Activated CD4-positive, alpha-beta T cell treated with anti-CD3 and anti-CD28 coated beads, Interleukin-2, Interleukin-6, amounts not matched to agents 100 ng/mL and 50 ng/mL, durations not matched to agents 16 hours and 8 hours (primary cell): Measurements from ENCODE around the gene PGBD5.

ENCODE experiments used
- DNase-seq: peaks from one replicate; pipeline ENCODE4 v3.0.0-alpha.2; 2020

PGBD5 gene

DNA sequence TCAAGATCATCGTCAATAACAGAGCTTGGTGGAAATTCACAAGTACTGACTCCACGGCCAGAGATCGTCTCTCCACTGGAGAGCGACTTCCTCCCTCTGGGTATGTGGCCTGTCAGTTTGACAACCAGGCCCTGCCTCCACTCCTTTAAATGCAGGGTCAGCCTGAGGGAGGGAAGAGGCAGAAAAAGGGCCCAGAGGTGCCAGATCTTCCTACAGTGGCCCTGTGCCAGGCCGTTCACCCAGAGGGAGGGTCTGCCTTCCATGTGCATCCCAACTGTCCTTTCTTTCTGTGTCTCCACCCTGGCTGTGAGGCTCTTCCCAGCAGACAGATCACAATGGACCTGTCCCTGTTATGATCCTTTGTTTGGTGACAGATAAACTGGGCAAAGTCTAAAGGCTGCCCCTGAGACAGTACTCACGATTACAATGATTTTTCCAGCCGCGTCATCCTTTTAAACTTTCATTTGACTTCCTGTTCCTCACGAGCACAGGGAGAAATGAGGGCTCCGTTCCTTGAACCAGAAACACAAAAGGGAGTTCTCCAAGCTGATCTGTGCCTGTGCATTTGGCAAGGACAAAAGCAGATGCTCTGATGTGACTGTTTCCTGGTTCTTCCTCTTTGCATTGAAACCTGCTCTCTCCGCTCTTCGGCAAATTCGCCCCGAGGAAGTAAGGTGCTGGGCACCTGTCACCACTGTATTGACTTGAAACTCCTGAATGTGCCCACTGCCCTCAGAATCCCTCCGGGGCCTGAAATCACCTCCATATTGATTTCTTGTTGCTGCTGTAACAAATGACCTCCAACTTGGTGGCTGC is 126.7 kb downstream of the PGBD5 start:
- DNase-seq, result no peak

DNA sequence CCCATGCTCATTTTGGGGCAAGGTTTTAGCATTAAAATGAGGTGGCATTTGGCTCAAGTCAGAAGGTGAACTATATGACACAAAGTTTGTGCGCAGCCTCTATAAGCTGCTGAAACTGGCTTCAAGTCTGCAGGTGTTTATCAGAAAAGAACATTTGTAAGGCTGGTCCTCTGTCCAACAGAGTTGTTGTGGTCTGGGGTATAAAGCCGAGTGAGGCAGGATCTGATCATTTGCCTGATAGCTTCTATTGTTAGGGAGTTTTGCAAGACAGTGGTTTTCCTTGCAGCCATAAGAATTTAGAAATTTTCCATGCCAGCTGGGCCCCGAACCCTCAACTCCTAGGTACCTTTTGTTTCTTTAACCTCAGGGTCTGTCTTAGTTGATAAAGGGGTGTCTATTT is 130.8 kb downstream of the PGBD5 start:
- DNase-seq, result no peak

- no peak for DNase-seq
These were observed 132.8 kb downstream of the PGBD5 start for GRCh38 chr1:230293390-230293700.

DNA sequence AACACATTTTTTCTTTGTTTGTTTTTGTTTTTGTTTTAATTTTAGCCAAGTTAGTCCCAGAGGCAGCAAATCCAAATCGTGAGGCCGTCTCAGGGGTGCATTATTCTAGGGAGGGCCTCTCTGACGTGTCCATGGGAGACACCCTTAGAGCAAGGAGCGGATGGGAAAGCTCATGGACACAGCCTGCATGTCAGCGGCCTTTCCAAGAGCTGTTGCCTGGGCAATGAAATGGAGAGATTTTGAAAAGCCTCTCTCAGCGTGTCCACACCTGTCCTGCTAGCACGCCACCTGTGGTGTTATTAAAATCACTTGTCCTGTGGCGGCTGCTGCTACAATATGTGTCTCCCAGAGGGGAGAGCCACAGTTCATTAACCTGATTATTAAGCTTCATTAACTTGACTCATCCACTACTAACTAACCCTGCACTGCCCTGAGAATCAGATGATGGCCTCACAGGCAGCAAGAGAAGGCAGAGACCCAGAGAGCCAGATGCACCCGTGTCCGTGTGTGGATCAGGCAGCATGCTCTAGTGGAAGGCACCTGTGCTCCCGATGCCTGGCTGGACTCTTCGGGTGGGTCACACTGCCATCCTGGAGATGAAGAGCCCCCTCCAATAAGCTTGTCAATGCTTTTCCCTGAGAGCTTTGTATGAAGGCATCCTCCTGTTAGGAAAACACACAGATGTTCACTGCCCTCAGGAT is 133.3 kb downstream of the PGBD5 start:
- DNase-seq, result no peak

- no peak for DNase-seq
These were observed 134.2 kb downstream of the PGBD5 start for GRCh38 chr1:230291731-230292620.

GRCh38 chr1:230289350-230289644 is 136.8 kb downstream of the PGBD5 start:
- DNase-seq, result no peak

GRCh38 chr1:230288641-230289349 is 137.3 kb downstream of the PGBD5 start:
- no peak for DNase-seq

DNA sequence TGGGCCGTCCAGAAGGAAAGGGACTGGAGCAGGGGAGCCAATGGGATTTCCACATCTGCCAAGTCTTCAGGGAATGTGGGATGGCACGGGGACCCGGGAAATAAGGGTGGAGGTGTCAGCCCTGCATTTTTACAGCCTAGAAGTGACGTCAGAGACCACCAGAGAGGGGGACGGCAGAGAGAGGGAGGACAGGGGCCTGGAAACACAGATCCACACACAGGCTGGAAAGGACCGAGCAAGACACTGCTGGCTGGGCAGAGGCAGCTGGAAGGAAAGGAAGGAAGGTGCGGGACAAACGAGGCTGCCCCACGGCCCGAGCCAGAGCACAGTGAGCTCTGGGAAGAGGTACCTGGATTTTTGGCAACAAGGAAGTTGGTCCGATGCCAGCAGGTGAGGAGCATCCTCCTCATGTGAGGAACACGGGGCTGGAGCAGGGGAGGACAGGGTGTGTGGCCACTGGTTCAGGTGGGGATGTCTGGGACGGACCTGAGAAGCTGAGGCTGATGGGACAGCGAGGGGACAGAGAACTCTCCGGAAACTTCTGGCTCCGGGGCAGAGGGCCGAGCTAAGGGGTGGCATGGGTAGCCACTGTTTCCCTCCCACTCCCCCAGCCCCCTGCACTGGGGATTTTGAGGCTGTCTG is 138.3 kb downstream of the PGBD5 start:
- DNase-seq, result no peak

DNA sequence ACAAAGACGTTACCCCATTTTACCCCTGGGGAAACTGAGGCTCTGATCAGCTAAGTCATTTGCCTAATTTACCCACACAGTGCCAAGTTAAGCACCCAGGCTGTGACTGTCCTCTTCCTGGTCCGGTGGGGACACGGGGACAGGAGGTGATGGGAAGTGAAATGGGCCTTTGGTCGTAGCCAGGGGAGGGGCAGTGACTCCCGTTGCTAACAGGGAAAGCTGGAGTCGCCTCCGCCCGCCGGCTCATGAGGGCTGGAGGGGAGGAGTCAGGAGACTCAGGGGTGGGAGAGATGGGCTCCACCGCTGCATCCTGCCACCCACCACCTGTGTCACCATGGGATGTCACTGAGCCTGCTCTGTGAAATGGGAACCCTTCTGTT is 139.3 kb downstream of the PGBD5 start:
- no peak for DNase-seq

DNA sequence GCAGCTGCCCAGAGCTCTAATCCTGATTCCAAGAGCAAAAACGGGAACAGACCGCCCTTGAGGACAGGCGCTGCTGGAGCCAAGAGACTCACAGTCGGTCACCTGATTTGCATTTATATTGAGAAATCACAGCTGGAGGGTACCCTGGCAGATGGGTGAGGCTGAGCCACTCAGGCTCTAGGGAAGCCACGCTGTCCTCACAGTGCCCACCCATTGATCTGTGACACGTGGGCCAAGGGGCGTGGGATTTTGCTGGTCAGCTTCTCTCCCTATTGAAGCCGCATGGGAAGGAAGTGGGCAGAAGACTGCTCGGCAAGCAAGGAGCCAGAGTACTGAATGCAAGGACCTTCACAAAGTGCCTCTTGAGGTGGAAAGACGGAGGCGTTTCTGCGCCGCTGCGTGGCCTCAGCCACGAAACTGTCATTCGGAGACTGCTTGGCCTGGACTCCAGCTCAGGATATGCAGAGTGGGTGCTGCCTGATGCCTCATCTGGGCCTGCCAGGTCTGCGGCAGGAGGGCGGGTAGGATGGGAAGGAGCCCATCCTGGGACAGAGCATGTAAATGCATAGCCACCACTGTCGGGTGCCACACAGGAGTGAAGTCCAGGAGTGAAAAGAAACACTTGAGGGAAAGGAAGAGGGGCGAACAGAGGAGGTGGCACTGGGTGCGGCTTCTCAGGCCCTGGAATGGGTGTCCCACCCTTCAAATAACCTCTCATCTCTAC is 139.8 kb downstream of the PGBD5 start:
- DNase-seq, result no peak

GRCh38 chr1:230285351-230285750 is 140.8 kb downstream of the PGBD5 start:
- no peak for DNase-seq

DNA sequence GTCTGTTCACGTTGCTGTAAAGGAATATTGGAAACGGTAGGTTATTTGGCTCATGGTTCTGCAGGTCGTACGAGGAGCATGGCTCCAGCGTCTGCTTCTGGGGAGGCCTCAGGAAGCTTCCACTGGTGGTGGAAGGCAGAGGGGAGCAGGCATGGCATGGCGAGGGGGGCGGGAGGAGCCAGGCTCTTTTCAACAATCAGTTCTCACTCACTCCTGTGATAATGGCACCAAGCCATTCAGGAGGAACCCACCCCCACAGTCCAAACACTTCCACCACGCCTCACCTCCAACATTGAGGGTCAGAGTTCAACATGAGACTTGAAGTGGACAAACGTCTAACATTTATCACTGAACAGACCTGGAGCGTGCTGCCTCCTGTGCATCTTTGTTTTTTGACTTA is 141.2 kb downstream of the PGBD5 start:
- DNase-seq, result no peak

GRCh38 chr1:230283678-230284077 is 142.5 kb downstream of the PGBD5 start:
- no peak for DNase-seq

GRCh38 chr1:230282157-230282556 is 144.0 kb downstream of the PGBD5 start:
- no peak for DNase-seq

DNA sequence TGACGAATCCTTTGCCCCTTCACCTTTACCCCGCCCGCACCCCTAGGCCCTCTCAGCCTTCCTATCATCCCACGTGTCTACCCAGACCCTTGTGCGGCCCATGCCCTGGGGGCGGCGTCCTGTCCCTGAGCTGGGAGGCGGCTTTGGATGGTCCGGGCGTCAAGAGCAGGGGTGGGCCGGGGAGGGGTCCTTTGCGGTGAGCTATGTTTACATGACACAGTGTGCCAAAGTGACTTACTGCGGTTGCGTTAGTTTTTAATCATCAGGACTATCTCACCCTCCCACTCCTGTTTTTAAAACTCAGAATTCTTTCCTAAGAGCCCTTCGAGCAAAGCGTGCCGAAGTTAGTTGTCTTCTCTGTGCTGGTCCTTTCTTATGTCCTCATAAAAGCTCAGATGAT is 144.6 kb downstream of the PGBD5 start:
- no peak for DNase-seq

GRCh38 chr1:230280906-230281413 is 145.2 kb downstream of the PGBD5 start:
- DNase-seq, result no peak

- no peak for DNase-seq
These were observed 145.9 kb downstream of the PGBD5 start for GRCh38 chr1:230280054-230280795.

DNA sequence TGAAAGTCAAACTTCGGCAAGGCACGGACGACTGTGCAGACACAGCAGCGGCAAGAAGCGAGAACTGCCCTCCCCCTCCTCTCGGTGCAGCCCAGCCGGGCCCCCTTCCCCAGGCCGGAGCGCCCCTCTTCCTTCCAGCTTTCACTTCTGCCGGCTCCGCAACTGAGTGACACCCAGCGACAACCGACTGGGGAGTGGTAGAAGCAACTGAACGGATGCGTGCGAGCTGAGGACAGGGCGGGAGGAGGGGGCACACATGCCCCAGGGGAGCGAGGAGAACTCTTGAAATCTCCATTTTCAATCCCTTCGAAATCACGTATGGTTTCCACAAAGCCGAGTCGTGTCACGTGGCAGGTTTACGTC is 146.6 kb downstream of the PGBD5 start:
- no peak for DNase-seq

DNA sequence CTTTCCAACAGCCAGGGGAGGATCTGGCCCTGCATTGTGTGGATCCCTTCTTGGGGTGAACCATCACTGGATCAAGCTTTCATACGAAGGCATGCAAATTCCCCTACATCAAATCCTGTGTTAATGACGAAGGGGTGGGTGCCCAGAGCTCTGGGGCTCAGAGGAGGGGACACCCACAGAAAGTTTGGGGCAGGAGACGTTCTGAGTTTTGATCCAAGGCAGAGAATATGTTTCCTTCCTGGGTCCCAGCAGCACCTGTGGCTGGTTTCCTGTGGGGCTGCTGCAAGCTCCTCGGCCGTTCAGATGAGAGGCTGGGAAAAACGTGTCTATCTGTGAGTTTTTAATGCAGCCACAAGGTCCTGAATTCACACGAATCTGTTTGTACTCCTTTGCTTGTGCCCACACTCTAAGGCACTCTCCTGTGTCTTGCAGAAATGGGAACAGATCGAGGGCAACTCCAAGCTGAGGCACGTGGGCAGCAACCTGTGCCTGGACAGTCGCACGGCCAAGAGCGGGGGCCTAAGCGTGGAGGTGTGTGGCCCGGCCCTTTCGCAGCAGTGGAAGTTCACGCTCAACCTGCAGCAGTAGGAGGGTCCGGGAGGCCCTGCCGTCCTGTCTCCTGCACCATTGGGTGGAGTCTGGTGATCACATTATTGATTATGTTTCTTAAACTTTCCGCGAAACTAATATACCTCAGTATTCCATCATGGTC is 147.1 kb downstream of the PGBD5 start:
- no peak for DNase-seq

DNA sequence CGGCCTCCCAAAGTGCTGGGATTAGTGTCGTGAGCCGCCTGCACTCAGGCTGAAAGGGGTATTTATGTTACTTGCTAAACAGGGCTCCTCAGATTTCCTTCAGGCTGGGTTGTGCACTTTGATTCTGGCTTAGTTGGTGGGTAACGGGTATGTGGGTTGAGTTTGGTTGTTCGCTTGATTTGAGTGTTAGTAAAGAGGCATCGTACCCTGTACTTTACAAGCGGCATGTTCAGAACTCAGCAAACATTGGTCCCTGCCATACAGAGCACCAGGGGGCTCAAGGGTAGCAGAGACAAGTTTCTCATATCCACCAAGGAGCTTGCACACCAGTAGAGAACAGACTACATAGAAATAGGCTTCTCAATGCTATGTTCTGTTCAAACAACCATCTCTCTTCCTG is 147.8 kb downstream of the PGBD5 start:
- DNase-seq, result no peak
